Heart left ventricle (tissue), 13 donors: Measurements from ENCODE around the gene DTNB.

Source experiments
- POLR2A ChIP-seq, 2 donors: fragments of 450-650 bp; IDR thresholded peaks; one replicate each; pipeline ENCODE4 v1.6.1; 2017; ENCODE audit warnings: antibody characterized with exemption in 2 of 2, mild to moderate bottlenecking in 2 of 2, moderate library complexity in 2 of 2
- TF ChIP-seq, protein P1 (sequence below), 12 donors: fragments of 200-600 bp; sonication (generic) in 4 of 12; IDR thresholded peaks; one replicate each; pipeline versions ENCODE4 v1.5.0 to v1.8.0; 2018 to 2022; ENCODE audit warnings: antibody characterized with exemption in 12 of 12, mild to moderate bottlenecking in 5 of 12
- donor health status: ischemic (EF 13 %, LVEDD 7.1; RV severe dilation, severe dysfunction).
- donor health status: DM: no; HTN: yes; CAD: no.
- donor health status: DM: no; HTN: no; CAD: no.
- donor health status: ischemic (EF 25% LVEDD 6.9; RV normal size, moderate dysfunction).
- donor health status: ischemic (EF 25% LVEDD 5.7; RV mildly dilated, moderate dysfunction).
- donor health status: ischemic (EF 35%, LVEDD 5.7; RV mildly dilated, moderate dysfunction).
- donor health status: nonischemic (EF 11% LVEDD 7.7; RV severe dilation, severe dysfunction).
- donor health status: DM: yes; HTN: yes; CAD: no.
- donor health status: PGD.
- donor health status: ischemic (EF 29% LVEDD 5.4; RV normal size, mild dysfunction).
- donor health status: nonischemic (EF 23%, LVEDD 6.1; RV moderate dilation, normal function).

DNA sequence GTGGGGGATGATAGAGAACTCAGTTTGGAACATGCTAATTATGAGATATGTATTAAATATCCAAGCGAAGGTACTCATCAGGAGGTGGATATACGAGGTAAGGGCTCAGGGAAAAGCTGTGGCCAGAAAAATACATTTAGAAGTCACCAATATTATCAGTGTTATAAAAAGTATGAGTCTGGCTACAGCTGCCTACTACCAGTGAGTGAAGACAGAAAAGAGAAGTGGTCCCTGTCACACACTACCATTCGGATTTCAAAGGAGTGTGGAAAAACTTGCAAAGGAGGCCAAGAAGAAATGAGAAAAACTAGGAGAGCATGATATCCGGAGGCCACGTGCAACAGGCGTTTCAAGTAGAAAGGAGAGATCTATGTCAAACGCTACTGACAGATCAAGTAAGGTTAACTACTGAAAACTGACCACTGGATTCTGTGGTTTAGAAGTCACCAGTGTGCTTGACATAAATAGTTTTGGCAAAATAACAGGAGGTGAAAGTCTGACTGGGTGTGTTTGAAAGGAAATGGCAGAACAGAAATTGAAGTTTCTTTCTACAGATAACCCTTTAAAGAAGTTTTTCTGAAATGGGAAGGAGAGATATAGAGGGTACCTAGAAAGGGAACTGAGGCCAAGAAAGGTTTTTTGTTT is 213.0 kb downstream of the DTNB start:
- TF ChIP-seq POLR2A (IDR thresholded peaks at IDR 0.05), result no peak
- TF ChIP-seq, protein P1, sequence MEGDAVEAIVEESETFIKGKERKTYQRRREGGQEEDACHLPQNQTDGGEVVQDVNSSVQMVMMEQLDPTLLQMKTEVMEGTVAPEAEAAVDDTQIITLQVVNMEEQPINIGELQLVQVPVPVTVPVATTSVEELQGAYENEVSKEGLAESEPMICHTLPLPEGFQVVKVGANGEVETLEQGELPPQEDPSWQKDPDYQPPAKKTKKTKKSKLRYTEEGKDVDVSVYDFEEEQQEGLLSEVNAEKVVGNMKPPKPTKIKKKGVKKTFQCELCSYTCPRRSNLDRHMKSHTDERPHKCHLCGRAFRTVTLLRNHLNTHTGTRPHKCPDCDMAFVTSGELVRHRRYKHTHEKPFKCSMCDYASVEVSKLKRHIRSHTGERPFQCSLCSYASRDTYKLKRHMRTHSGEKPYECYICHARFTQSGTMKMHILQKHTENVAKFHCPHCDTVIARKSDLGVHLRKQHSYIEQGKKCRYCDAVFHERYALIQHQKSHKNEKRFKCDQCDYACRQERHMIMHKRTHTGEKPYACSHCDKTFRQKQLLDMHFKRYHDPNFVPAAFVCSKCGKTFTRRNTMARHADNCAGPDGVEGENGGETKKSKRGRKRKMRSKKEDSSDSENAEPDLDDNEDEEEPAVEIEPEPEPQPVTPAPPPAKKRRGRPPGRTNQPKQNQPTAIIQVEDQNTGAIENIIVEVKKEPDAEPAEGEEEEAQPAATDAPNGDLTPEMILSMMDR (IDR thresholded peaks at IDR 0.05), result no peak
